ENCODE measurements around the gene SDC4. TPM values are rescaled to one million over a fixed set of nuclear protein-coding genes. Genes with fewer than 3 reads are reported as not detected.

Gene SDC4
- total and polyA plus RNA-seq, 9 of the 15 experiments (the other 6 are each of a cell fraction or from before 2014, with no cell fraction given), result 2.1 to 10.7 (median 6.3) TPM

DNA sequence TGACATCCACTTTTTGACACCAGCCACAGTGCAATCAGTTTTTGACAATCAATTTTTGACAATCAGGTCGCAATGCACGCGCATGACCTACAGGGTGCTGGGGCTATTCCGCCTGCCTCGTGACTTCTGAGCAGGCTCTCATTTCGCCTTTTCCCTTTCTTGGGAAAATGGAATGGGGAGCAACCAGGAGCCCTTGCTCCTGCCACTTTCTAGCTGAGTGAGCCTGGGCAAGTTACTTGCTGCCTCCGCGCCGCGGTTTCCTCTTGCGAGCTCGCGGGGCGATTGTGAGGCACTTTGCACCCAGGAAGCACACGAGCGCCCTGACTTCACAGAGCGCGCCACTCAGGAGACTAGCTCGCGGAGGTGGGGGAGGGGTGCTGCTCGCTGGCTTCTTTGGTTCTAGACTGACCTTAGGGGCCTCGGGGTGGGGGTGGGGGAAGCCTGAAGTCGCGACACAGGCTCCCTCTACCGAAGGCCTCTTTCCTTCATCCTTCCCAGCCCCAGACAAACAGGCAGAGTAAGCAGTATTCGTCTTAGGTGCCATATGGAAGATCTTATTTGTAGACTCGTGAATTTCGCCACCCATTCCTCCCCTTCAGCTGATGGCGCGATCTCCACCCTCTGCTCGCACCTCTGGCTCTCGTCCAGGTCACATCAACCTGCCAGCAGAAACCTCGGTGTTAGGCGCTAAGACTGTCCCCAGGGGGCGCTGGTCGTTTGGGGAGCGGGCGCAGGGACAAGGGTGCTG, 25.3 kb upstream of the SDC4 start (continued):
- TF ChIP-seq, protein P1, sequence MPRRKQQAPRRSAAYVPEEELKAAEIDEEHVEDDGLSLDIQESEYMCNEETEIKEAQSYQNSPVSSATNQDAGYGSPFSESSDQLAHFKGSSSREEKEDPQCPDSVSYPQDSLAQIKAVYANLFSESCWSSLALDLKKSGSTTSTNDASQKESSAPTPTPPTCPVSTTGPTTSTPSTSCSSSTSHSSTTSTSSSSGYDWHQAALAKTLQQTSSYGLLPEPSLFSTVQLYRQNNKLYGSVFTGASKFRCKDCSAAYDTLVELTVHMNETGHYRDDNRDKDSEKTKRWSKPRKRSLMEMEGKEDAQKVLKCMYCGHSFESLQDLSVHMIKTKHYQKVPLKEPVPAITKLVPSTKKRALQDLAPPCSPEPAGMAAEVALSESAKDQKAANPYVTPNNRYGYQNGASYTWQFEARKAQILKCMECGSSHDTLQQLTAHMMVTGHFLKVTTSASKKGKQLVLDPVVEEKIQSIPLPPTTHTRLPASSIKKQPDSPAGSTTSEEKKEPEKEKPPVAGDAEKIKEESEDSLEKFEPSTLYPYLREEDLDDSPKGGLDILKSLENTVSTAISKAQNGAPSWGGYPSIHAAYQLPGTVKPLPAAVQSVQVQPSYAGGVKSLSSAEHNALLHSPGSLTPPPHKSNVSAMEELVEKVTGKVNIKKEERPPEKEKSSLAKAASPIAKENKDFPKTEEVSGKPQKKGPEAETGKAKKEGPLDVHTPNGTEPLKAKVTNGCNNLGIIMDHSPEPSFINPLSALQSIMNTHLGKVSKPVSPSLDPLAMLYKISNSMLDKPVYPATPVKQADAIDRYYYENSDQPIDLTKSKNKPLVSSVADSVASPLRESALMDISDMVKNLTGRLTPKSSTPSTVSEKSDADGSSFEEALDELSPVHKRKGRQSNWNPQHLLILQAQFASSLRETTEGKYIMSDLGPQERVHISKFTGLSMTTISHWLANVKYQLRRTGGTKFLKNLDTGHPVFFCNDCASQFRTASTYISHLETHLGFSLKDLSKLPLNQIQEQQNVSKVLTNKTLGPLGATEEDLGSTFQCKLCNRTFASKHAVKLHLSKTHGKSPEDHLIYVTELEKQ (CRISPR knock-in tag; IDR thresholded peaks at IDR 0.05), result no peak
- TF ChIP-seq NRF1 (conservative IDR thresholded peaks at IDR 0.05 in 1 of 2, IDR thresholded peaks at IDR 0.05 in 1 of 2) (peak; percentile 72 to 73), MECOM (CRISPR knock-in tag; IDR thresholded peaks at IDR 0.05) (0 out of 2 replicates have a peak, but pooled peaks have one; percentile 13)

DNA sequence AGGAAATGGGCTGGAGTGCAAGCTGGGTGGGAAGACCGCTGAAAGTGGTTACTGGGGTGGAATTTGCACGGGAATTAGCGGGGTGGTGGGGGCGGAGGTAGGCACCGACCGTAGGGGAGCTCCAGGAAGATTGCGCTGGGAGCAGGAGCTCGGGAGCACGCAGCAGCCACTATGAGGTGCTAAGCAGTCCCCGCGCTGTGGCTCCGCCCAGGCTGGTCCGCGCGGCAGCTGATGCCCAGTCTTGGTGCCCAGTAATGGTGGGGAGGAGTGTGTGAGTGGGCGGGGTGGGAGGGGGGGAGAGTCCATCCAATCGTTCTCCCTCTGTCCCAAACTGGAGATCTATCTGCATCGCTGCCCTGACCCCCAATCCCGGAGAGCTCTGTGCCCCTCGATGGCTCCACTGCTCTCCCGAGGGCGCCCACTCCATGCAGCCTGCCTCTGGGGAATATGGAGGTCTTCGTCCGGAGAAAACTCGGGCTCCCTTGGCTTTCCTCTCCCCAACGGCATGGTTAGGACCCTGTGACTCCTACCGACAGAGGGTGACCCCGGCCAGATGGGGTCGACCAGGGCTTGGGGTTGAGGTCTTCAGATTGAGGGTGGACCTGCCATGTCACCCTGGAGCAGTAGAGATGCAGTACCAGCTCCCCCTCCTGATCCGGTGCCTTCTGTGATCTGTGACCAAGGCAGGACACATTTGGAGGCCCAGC, 24.6 kb upstream of the SDC4 start:
- peak overlapping the region; percentile 61 to 90 for H3K9ac ChIP-seq (ENCODE audit: insufficient read depth in 1 of 2, low read depth in 2 of 2, low read length in 2 of 2)
- H3K27ac ChIP-seq (ENCODE audit: extremely low read depth, low read depth, low read length), result peak overlapping the region; percentile 74
- BruUV-seq (replicated peaks), result no TSS peak
- DNase-seq (ENCODE audit: extremely low read depth in 1 of 4, low spot score in 3 of 4), result no peak
- CTCF ChIA-PET (ENCODE audit: low intra/inter-chr PET ratio), result interaction anchor here (0.6 to 2.3 kb wide), 5 partner anchors 50 to 505 kb away, joined by 3 to 17 read pairs (median 8); no protein-coding TSS in a partner anchor
- POLR2A ChIA-PET, result interaction anchor here (1.1 to 3.6 kb wide), 6 partner anchors 9 to 57 kb away, joined by 3 to 38 read pairs (median 8); partner anchors contain the start of genes SDC4 and SYS1
- H3K4me2 ChIP-seq (ENCODE audit: insufficient read depth, low read length), result peak overlapping the region; percentile 90
- in situ Hi-C loops (cut with MboI) (loop anchor here (5.0 kb wide), 1 partner anchor 65 kb away; no protein-coding TSS in a partner anchor), intact Hi-C loops (cut with micrococcal nuclease) (loop anchor here (1.0 to 5.0 kb wide), 2 partner anchors 49 to 400 kb away; no protein-coding TSS in a partner anchor)
- H4K20me1 ChIP-seq (replicated peaks; ENCODE audit: control insufficient read depth, insufficient read depth, low read length), result no peaks in the 10 kb centered on the region
- H3K79me2 ChIP-seq (ENCODE audit: control insufficient read depth, insufficient read depth, low read length), result no peaks in the 10 kb centered on the region
- no peaks in the 10 kb centered on the region for H3K9me3 ChIP-seq (replicated peaks; ENCODE audit: control insufficient read depth, insufficient read depth, low read depth, low read length)
- no peak for FAIRE-seq
- peak overlapping the region; percentile 94 for H2AFZ ChIP-seq (ENCODE audit: low read depth, low read length)
- WGBS (ENCODE audit: insufficient coverage, low coverage, missing lambda C conversion rate), result 89% methylated on average over 24 of the region's 30 CpGs
- peaks cover 9% of the 10 kb centered on the region; the same call in 2 of the 3 replicates for H3K36me3 ChIP-seq (ENCODE audit: control insufficient read depth, insufficient read depth, low read length)
- H3K4me1 ChIP-seq (replicated peaks in 1 of 2; ENCODE audit: control insufficient read depth in 2 of 2, insufficient read depth in 2 of 2, low read length in 2 of 2), result peaks cover 7 to 15% of the 10 kb centered on the region in 2 experiments; a peak in 4 of 5 replicates
- no peak overlapping the region for H3K4me3 ChIP-seq
- H3K27me3 ChIP-seq (ENCODE audit: control insufficient read depth in 2 of 2, insufficient read depth in 2 of 2, low read length in 2 of 2), result no peaks in the 10 kb centered on the region
- no peak for ATAC-seq
- H3K9me1 ChIP-seq (ENCODE audit: control insufficient read depth, insufficient read depth, low read length), result no peaks in the 10 kb centered on the region
- TF ChIP-seq ZNF766 (CRISPR knock-in tag; conservative IDR thresholded peaks at IDR 0.05) (no peak), HNRNPL (IDR thresholded peaks at IDR 0.05; ENCODE audit: low read depth, low read length) (no peak), RFX1 (IDR thresholded peaks at IDR 0.05) (no peak)
- TF ChIP-seq, protein P2, sequence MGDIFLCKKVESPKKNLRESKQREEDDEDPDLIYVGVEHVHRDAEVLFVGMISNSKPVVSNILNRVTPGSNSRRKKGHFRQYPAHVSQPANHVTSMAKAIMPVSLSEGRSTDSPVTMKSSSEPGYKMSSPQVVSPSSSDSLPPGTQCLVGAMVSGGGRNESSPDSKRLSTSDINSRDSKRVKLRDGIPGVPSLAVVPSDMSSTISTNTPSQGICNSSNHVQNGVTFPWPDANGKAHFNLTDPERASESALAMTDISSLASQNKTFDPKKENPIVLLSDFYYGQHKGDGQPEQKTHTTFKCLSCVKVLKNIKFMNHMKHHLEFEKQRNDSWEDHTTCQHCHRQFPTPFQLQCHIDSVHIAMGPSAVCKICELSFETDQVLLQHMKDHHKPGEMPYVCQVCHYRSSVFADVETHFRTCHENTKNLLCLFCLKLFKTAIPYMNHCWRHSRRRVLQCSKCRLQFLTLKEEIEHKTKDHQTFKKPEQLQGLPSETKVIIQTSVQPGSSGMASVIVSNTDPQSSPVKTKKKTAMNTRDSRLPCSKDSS (IDR thresholded peaks at IDR 0.05; ENCODE audit: low read depth, partially characterized antibody), result no peak
- TF ChIP-seq, protein P3, sequence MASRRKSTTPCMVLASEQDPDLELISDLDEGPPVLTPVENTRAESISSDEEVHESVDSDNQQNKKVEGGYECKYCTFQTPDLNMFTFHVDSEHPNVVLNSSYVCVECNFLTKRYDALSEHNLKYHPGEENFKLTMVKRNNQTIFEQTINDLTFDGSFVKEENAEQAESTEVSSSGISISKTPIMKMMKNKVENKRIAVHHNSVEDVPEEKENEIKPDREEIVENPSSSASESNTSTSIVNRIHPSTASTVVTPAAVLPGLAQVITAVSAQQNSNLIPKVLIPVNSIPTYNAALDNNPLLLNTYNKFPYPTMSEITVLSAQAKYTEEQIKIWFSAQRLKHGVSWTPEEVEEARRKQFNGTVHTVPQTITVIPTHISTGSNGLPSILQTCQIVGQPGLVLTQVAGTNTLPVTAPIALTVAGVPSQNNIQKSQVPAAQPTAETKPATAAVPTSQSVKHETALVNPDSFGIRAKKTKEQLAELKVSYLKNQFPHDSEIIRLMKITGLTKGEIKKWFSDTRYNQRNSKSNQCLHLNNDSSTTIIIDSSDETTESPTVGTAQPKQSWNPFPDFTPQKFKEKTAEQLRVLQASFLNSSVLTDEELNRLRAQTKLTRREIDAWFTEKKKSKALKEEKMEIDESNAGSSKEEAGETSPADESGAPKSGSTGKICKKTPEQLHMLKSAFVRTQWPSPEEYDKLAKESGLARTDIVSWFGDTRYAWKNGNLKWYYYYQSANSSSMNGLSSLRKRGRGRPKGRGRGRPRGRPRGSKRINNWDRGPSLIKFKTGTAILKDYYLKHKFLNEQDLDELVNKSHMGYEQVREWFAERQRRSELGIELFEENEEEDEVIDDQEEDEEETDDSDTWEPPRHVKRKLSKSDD (conservative IDR thresholded peaks at IDR 0.05; ENCODE audit: low read length), result no peak

All from K562 (cell line).